GM12878 (cell line): Measurements from ENCODE around the gene STXBP2. TPM values are rescaled to one million over a fixed set of nuclear protein-coding genes. Genes with fewer than 3 reads are reported as not detected.

Experiments used
- ATAC-seq: fragments of 200-7000 bp; cut with Tn5 transposase; 3 replicates; pipeline ENCODE4 v1.9.1; 2020; ENCODE audit warnings: mild to moderate bottlenecking, moderate library complexity
- BruUV-seq: library from RNA; stranded (reverse); fragments of 400-500 nt; replicated peaks from 2 replicates; lab custom pipeline; 2021; lab: Mats Ljungman, UMichigan
- CTCF ChIA-PET: fragments of 300-600 bp; sonication (Branson Sonifier 250); formaldehyde crosslinking; extraction: SDS; loops from one replicate; lab custom pipeline; 2021; ENCODE audit warnings: inconsistent platforms; lab: Yijun Ruan, JAX
- POLR2A ChIA-PET: fragments of 350-600 bp; formaldehyde crosslinking; extraction: SDS; loops from one replicate; lab custom pipeline; 2021; ENCODE audit warnings: inconsistent platforms; lab: Charles Lee
- RAD21 ChIA-PET: fragments of 300-600 bp; sonication (Branson Sonifier 250); formaldehyde crosslinking; loops from one replicate; lab custom pipeline; 2023; ENCODE audit warnings: antibody characterized with exemption; ENCODE audit not compliant: unreplicated experiment; lab: Charles Lee
- SMC1A ChIA-PET: fragments of 300-600 bp; sonication (Branson Sonifier 250); formaldehyde crosslinking; loops from one replicate; lab custom pipeline; 2023; ENCODE audit not compliant: unreplicated experiment, uncharacterized antibody; lab: Charles Lee
- DNase-seq: peaks from one replicate; pipeline ENCODE4 v3.0.0-alpha.2; 2011; ENCODE audit warnings: low read depth, low spot score
- FAIRE-seq: peaks from 3 replicates; lab custom pipeline; 2011; peaks lifted over from hg19 to GRCh38; lab: Jason Lieb, UNC
- H2AFZ ChIP-seq: 2 replicates; pipeline ENCODE4 v1.6.0; 2011; ENCODE audit warnings: low read depth, low read length, control low read depth; ENCODE audit not compliant: control insufficient read depth
- H3K27ac ChIP-seq: 2 replicates; pipeline ENCODE4 v1.5.1; 2011; ENCODE audit warnings: control low read depth; ENCODE audit not compliant: control insufficient read depth, insufficient read depth
- H3K27me3 ChIP-seq, 2 experiments: replicated peaks in 1 of 2; 2 replicates each; pipeline versions ENCODE4 v1.6.0 to v1.6.1; 2011; ENCODE audit warnings: low read length in 1 of 2; ENCODE audit not compliant: control insufficient read depth in 2 of 2, insufficient read depth in 2 of 2
- H3K36me3 ChIP-seq, 2 experiments: 2 replicates each; pipeline ENCODE4 v1.5.1; 2011; ENCODE audit warnings: low read length in 1 of 2; ENCODE audit not compliant: control insufficient read depth in 2 of 2, insufficient read depth in 2 of 2
- H3K4me1 ChIP-seq: 2 replicates; pipeline ENCODE4 v1.6.1; 2011; ENCODE audit warnings: mild to moderate bottlenecking, low read length, moderate library complexity, mixed read lengths; ENCODE audit not compliant: control insufficient read depth, insufficient read depth
- H3K4me2 ChIP-seq: 2 replicates; pipeline ENCODE4 v1.6.0; 2011; ENCODE audit warnings: control low read depth; ENCODE audit not compliant: control insufficient read depth, insufficient read depth
- H3K4me3 ChIP-seq: fragments of 200-600 bp; sonication (generic); 2 replicates; pipeline ENCODE4 v1.5.1; 2016
- H3K79me2 ChIP-seq: 2 replicates; pipeline ENCODE4 v1.6.0; 2011; ENCODE audit warnings: low read length; ENCODE audit not compliant: control insufficient read depth, insufficient read depth
- H3K9ac ChIP-seq: 2 replicates; pipeline ENCODE4 v1.8.0; 2011; ENCODE audit warnings: low read length, control low read depth, mixed read lengths; ENCODE audit not compliant: control insufficient read depth, insufficient read depth
- H3K9me3 ChIP-seq: replicated peaks from 3 replicates; pipeline ENCODE4 v1.5.1; 2011; ENCODE audit warnings: mild to moderate bottlenecking, low read length; ENCODE audit not compliant: control insufficient read depth, insufficient read depth
- H4K20me1 ChIP-seq: 2 replicates; pipeline ENCODE4 v1.6.0; 2011; ENCODE audit not compliant: control insufficient read depth, insufficient read depth
- BACH1 ChIP-seq: fragments of 450-650 bp; IDR thresholded peaks from 2 replicates; pipeline ENCODE4 v1.6.1; 2017; ENCODE audit warnings: mild to moderate bottlenecking, borderline replicate concordance
- CBX3 ChIP-seq: fragments of 200-600 bp; sonication (generic); IDR thresholded peaks from 2 replicates; pipeline ENCODE4 v1.6.1; 2016; ENCODE audit warnings: low read depth, borderline replicate concordance
- CHD1 ChIP-seq: IDR thresholded peaks from 2 replicates; pipeline ENCODE4 v1.6.1; 2012; ENCODE audit warnings: low read depth, low read length, improper control_type of control experiment
- KDM1A ChIP-seq: fragments of 200-600 bp; sonication (generic); IDR thresholded peaks from 2 replicates; pipeline ENCODE4 v1.6.1; 2016; ENCODE audit warnings: borderline replicate concordance
- PML ChIP-seq: IDR thresholded peaks from 2 replicates; pipeline ENCODE4 v1.6.1; 2012; ENCODE audit warnings: low read length, inconsistent platforms
- POLR2AphosphoS2 ChIP-seq: IDR thresholded peaks from 2 replicates; pipeline ENCODE4 v1.6.1; 2011; ENCODE audit warnings: low read depth, mild to moderate bottlenecking, low read length, improper control_type of control experiment, moderate library complexity
- RB1 ChIP-seq: fragments of 450-650 bp; formaldehyde crosslinking; IDR thresholded peaks from 2 replicates; pipeline ENCODE4 v1.6.1; 2017; ENCODE audit warnings: mild to moderate bottlenecking, borderline replicate concordance
- SPI1 ChIP-seq: IDR thresholded peaks from 2 replicates; pipeline ENCODE4 v1.6.1; 2011; ENCODE audit warnings: low read depth, mild to moderate bottlenecking, low read length, moderate library complexity, borderline replicate concordance; ENCODE audit not compliant: insufficient read depth
- STAT1 ChIP-seq: fragments of 450-650 bp; conservative IDR thresholded peaks from 2 replicates; pipeline ENCODE4 v1.6.1; 2014; ENCODE audit warnings: antibody characterized with exemption, mild to moderate bottlenecking
- SUPT20H ChIP-seq: IDR thresholded peaks from 2 replicates; pipeline ENCODE4 v1.6.1; 2011; ENCODE audit warnings: low read depth, mild to moderate bottlenecking, low read length, moderate library complexity, borderline replicate concordance; ENCODE audit not compliant: control insufficient read depth
- TCF3 ChIP-seq: IDR thresholded peaks from 2 replicates; pipeline ENCODE4 v1.6.1; 2012; ENCODE audit warnings: low read depth, mild to moderate bottlenecking, low read length, borderline replicate concordance; ENCODE audit not compliant: insufficient read depth
- TCF7 ChIP-seq: IDR thresholded peaks from 2 replicates; pipeline ENCODE4 v1.6.1; 2014; ENCODE audit warnings: antibody characterized with exemption, borderline replicate concordance
- ZNF622 ChIP-seq: fragments of 450-650 bp; IDR thresholded peaks from 2 replicates; pipeline ENCODE4 v1.6.1; 2017; ENCODE audit warnings: mild to moderate bottlenecking, inconsistent platforms
- WGBS: methylation state at CpG from one replicate; pipeline ENCODE4 v1.1.6; 2016; ENCODE audit warnings: low lambda C conversion rate; ENCODE audit not compliant: insufficient replicate concordance, insufficient coverage; ENCODE audit errors: missing lambda C conversion rate; 5-methylcytosine and 5-hydroxymethylcytosine counted together
- in situ Hi-C: fragments of 300-500 bp; cut with MboI; formaldehyde crosslinking; loops from 9 replicates; pipeline ENCODE4 v1.14.3; 2018; ENCODE audit warnings: mixed read lengths
- intact Hi-C: fragments of 100-400 bp; cut with micrococcal nuclease; formaldehyde crosslinking; loops from one replicate; pipeline ENCODE4 v1.14.2; 2022; ENCODE audit not compliant: unreplicated experiment
- polyA plus RNA-seq, 11 experiments: library from polyadenylated mRNA; depleted of rRNA in 4 of 11; unstranded in 6 of 11; stranded (reverse) in 5 of 11; fragments of >200 nt; fragmentation: Nextera tagmentation in 4 of 11; fragmentation: Illumina TruSeq in 1 of 11; extraction: Ambion mirVana in 4 of 11; extraction: Trizol in 1 of 11; gene quantifications; 1 replicate in 1 of 11; 2 replicates in 10 of 11; pipeline versions ENCODE4 v1.2.1 to v1.2.3, GENCODE V29; 2011 to 2016; ENCODE audit warnings: inconsistent platforms in 2 of 11, missing spikeins in 2 of 11, low read depth in 1 of 11
- total RNA-seq, 4 experiments: library from RNA; depleted of rRNA in 3 of 4; stranded (reverse); fragments of >200 nt in 3 of 4; fragmentation: Illumina TruSeq in 1 of 4; extraction: Trizol in 1 of 4; gene quantifications; 2 replicates each; pipeline versions ENCODE4 v1.2.1 to v1.2.3, GENCODE V29; 2013 to 2021

Gene STXBP2
- total and polyA plus RNA-seq, 10 of the 15 experiments (the other 5 are each of a cell fraction or from before 2014, with no cell fraction given), result 2.6 to 111 (median 61.4) TPM

- Histone ChIP-seq H3K9ac (no peak overlapping the region), H2AFZ (no peak overlapping the region), H3K4me3 (no peak overlapping the region), H3K9me3 (no peaks in the 10 kb centered on the region), H3K79me2 (no peaks in the 10 kb centered on the region), H3K27ac (no peak overlapping the region), H4K20me1 (no peaks in the 10 kb centered on the region), H3K27me3 (no peaks in the 10 kb centered on the region), H3K36me3 (peaks cover 0 to 4% of the 10 kb centered on the region in 2 experiments; a peak in 3 of 4 replicates), H3K4me1 (no peaks in the 10 kb centered on the region), H3K4me2 (no peak overlapping the region)
- intact Hi-C loops, result no loop called here
- in situ Hi-C loops, result no loop called here
- RAD21 ChIA-PET, result no interaction called here
- ATAC-seq (no peak), FAIRE-seq (no peak), DNase-seq (no peak)
- CTCF ChIA-PET, result no interaction called here
- WGBS, result 91% methylated on average over 37 of the region's 59 CpGs
- POLR2A ChIA-PET, result no interaction called here
- BruUV-seq, result no TSS peak
- SMC1A ChIA-PET, result no interaction called here
- TF ChIP-seq SUPT20H, result no peak
- no peak for TF ChIP-seq RB1
- no peak for TF ChIP-seq TCF7
- TF ChIP-seq SPI1, result no peak
- TF ChIP-seq ZNF622, result no peak
- no peak for TF ChIP-seq KDM1A
- TF ChIP-seq CBX3, result no peak
- no peak for TF ChIP-seq STAT1
- no peak for TF ChIP-seq POLR2AphosphoS2
- TF ChIP-seq CHD1, result no peak
- TF ChIP-seq BACH1, result no peak
- TF ChIP-seq TCF3, result no peak
- no peak for TF ChIP-seq PML
Measured at GRCh38 chr19:7614859-7615741, 21.8 kb upstream of the STXBP2 start.
